Fibroblast of villous mesenchyme (primary cell): ENCODE results near the gene GTF2IRD1. TPM values are rescaled to one million over a fixed set of nuclear protein-coding genes. Genes with fewer than 3 reads are reported as not detected.

Experiments used
- DNase-seq: peaks from one replicate; pipeline ENCODE4 v3.0.0-alpha.2; 2010; ENCODE audit warnings: low read depth
- H3K4me3 ChIP-seq: 2 replicates; pipeline ENCODE4 v1.5.1; 2011; ENCODE audit warnings: low read depth, mild to moderate bottlenecking, low read length
- total RNA-seq: library from RNA; depleted of rRNA; stranded (reverse); fragments of >200 nt; gene quantifications from 2 replicates; pipeline ENCODE4 v1.2.3, GENCODE V29; 2012
- TF ChIP-seq, protein P1 (sequence below): IDR thresholded peaks from 2 replicates; pipeline ENCODE4 v1.5.1; 2012; ENCODE audit warnings: low read depth, mild to moderate bottlenecking, low read length; ENCODE audit not compliant: insufficient read depth

GTF2IRD1 gene
- total RNA-seq, 1 donor = 13.4 TPM

DNA sequence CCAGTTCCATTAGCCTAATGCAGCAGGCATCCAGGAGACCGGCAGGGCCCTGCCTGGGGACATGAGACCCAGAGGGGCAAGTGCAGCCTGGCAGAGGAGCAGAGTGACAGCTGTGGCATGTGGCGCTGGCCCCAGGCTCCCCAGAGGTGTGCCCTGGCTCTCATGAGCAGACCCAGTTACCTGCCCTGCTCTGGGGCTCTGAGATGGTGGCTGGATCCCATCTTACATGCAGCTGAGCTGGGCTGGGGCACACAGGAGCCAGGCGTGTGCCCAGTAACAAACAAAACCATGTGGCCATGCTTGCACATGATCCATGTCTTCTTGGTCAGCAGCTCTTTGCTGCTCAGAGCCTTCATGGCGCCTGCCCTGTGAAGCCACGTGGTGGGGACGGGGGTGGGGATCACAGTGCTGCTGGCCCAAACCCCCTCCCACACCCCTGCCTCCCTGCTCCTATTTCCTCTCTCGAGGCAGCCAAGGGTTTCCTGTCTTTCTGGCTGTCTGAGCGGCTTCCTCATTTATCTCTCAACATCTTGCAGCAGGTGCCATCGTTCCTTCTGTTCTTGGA lies 163.6 kb downstream of the GTF2IRD1 start:
- TF ChIP-seq, protein P1, sequence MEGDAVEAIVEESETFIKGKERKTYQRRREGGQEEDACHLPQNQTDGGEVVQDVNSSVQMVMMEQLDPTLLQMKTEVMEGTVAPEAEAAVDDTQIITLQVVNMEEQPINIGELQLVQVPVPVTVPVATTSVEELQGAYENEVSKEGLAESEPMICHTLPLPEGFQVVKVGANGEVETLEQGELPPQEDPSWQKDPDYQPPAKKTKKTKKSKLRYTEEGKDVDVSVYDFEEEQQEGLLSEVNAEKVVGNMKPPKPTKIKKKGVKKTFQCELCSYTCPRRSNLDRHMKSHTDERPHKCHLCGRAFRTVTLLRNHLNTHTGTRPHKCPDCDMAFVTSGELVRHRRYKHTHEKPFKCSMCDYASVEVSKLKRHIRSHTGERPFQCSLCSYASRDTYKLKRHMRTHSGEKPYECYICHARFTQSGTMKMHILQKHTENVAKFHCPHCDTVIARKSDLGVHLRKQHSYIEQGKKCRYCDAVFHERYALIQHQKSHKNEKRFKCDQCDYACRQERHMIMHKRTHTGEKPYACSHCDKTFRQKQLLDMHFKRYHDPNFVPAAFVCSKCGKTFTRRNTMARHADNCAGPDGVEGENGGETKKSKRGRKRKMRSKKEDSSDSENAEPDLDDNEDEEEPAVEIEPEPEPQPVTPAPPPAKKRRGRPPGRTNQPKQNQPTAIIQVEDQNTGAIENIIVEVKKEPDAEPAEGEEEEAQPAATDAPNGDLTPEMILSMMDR = no peak
- no peak overlapping the region for H3K4me3 ChIP-seq
- DNase-seq = no peak

DNA sequence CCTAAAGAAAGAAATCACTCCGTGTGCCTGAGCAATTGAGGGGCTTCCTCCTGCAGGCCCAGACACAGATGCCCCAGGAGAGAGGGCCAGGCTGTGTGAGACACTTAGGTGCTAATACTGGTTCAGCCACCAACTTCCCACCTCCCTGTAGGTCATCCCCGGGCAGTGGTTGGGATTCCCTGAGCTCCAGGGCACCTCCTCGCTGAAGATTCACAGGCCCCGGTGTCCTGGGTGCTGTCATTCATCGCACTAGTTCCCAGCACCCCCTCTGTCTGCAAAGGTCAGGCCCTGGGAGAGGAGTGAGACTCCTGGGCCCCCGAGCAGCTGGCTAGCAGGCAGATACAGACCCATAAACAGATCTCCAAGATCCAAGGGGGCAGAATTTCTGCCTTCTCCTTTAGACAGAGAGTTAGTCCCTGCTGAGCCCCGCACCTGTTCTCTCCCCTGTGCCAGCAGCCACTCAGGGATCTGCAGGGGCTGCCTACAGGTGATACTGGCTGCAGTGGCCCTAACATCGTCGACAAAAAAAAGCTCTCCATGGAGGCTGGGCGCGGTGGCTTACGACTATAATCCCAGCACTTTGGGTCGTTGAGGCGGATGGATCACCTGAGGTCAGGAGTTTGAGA lies 165.6 kb downstream of the GTF2IRD1 start:
- TF ChIP-seq, protein P1 = no peak
- DNase-seq = no peak
- no peak overlapping the region for H3K4me3 ChIP-seq

DNA sequence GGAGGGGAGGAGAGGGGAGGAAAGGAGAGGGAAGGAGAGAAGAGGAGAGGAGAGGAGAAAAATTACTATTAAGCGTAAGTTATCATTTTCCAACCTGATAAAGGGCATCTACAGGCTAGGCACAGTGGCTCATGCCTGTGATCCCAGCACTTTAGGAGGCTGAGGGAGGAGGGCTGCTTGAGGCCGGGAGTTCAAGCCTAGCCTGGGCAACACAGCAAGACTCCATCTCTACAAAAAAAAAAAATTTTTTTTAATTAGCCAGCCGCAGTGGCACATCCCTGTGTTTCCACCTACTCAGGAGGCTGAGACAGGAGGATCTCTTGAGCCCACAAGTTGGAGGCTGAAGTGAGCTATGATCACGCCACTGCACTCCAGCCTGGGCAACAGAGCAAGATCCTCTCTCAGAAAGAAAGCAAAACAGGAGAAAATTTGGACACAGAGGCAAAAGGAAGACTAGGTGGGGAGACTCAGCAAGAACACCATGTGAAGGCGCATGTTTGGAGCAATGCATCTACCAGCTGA lies 168.6 kb downstream of the GTF2IRD1 start:
- TF ChIP-seq, protein P1 = no peak
- DNase-seq = no peak

DNA sequence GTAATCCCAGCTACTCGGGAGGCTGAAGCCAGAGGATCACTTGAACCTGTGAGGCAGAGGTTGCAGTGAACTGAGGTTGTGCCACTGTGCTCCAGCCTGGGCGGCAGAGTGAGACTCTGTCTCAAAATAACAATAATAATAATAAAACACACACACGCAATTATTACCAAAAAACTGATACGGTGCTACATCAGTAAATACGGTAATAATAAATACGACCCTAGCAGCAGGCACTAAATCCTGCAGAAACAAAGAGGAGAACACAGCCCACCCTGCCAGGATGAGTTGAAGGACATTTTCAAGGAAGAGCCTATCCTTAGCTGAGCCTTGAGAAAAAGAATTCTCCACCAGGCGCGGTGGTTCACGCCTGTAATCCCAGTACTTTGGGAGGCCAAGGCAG lies 169.4 kb downstream of the GTF2IRD1 start:
- no peak for DNase-seq

More for the DNA sequence above, 168.6 kb downstream of the GTF2IRD1 start:
- no peak overlapping the region for H3K4me3 ChIP-seq

DNA sequence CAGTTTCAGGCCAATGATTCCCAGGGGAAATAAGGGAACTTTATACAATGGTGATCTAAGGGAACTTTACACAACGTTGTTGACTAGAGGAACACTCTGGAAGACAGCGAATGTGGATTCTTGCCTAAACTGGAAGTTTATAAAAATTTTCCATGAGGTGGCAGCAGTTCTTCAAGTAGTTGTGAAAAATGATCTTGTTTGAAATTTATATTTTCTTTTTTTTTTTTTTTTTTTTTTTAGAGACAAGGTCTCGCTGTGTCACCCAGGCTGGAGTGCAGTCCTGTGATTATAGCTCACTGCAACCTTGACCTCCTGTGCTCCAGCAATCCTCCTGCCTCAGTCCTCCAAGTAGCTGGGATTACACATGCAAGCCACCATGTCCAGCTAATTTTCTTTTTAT lies 171.7 kb downstream of the GTF2IRD1 start:
- TF ChIP-seq, protein P1 = peak; percentile 17
- no peak overlapping the region for H3K4me3 ChIP-seq
- peak; percentile 83 for DNase-seq

More for the DNA sequence above, 169.4 kb downstream of the GTF2IRD1 start:
- H3K4me3 ChIP-seq = no peak overlapping the region
- TF ChIP-seq, protein P1 = no peak

DNA sequence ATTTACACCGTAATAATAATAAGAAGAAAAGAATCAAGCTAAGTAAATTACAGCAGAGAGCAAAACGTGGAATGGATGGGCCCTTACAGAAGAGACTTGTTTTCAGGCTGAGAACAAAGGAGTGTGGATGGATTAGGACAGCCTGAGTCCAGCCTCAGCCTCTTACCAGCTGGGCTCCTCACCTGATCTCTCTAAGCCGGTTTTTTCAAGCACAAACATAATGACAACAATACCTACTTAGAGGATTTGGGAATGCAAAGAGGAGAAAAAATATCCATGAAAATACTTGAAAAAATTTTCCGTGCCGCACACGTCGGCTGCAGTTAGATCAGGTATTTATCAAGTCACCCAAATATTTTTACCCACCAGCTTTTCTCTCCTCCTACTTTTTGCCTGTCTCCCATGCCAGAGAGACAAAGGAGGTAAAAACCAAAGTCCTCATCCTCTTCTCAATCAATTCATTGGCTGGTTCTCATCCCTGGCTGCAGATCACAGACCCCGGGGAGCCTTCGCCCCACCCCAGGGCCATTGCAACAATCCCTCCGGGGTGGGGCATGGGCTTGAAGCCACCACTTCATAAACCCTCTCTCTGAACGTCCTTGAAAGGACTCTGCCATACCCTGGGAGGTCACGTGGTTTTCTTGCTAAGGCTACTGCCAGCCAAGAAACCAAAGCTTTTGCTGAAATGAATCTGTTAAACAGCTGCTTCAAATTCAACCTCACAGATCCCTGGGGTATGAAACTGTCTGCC lies 174.1 kb downstream of the GTF2IRD1 start:
- no peak overlapping the region for H3K4me3 ChIP-seq
- peak; percentile 55 for DNase-seq
- TF ChIP-seq, protein P1 = no peak
